Measurements from ENCODE around the gene SLC5A6.

GRCh38 chr2:27208486-27209050 lies 3.5 kb downstream of the SLC5A6 start:
- TF ChIP-seq CTCF (conservative IDR thresholded peaks at IDR 0.05) (no peak), EZH2 (IDR thresholded peaks at IDR 0.05; ENCODE audit: low read depth) (no peak)
